GM23248 (cell line): ENCODE results near the gene KCNQ2. TPM values are rescaled to one million over a fixed set of nuclear protein-coding genes. Genes with fewer than 3 reads are reported as not detected.

Experiments used
- DNase-seq: peaks from one replicate; pipeline ENCODE4 v3.0.0-alpha.2; 2015
- H2AFZ ChIP-seq: fragments of 200-600 bp; sonication (generic); 2 replicates; pipeline ENCODE4 v1.6.1; 2016; ENCODE audit warnings: antibody characterized with exemption
- H3F3A ChIP-seq: fragments of 200-600 bp; sonication (generic); 2 replicates; pipeline ENCODE4 v1.6.1; 2016; ENCODE audit warnings: mild to moderate bottlenecking, antibody characterized with exemption, mixed run types; ENCODE audit not compliant: insufficient read depth
- H3K27ac ChIP-seq: fragments of 200-600 bp; sonication (generic); 2 replicates; pipeline ENCODE4 v1.5.1; 2016; ENCODE audit warnings: mild to moderate bottlenecking
- H3K27me3 ChIP-seq: fragments of 200-600 bp; sonication (generic); replicated peaks from 2 replicates; pipeline ENCODE4 v1.6.1; 2016; ENCODE audit warnings: mild to moderate bottlenecking; ENCODE audit not compliant: insufficient read depth
- H3K36me3 ChIP-seq: fragments of 200-600 bp; sonication (generic); 2 replicates; pipeline ENCODE4 v1.6.1; 2016; ENCODE audit warnings: low read depth, mild to moderate bottlenecking
- H3K4me1 ChIP-seq: fragments of 200-600 bp; sonication (generic); 2 replicates; pipeline ENCODE4 v1.6.1; 2016; ENCODE audit warnings: mild to moderate bottlenecking; ENCODE audit not compliant: insufficient read depth
- H3K4me2 ChIP-seq: fragments of 200-600 bp; sonication (generic); one replicate; pipeline ENCODE4 v1.6.1; 2016; ENCODE audit warnings: mild to moderate bottlenecking; ENCODE audit not compliant: unreplicated experiment
- H3K4me3 ChIP-seq: fragments of 200-600 bp; sonication (generic); 2 replicates; pipeline ENCODE4 v1.5.1; 2016; ENCODE audit warnings: mild to moderate bottlenecking
- H3K79me2 ChIP-seq: fragments of 200-600 bp; sonication (generic); 2 replicates; pipeline ENCODE4 v1.6.1; 2016; ENCODE audit warnings: mild to moderate bottlenecking; ENCODE audit not compliant: insufficient read depth
- H3K9ac ChIP-seq: fragments of 200-600 bp; sonication (generic); 2 replicates; pipeline ENCODE4 v1.6.1; 2016; ENCODE audit warnings: mild to moderate bottlenecking
- H3K9me2 ChIP-seq: fragments of 200-600 bp; sonication (generic); 2 replicates; pipeline ENCODE4 v1.6.1; 2016; ENCODE audit warnings: mixed run types, mild to moderate bottlenecking, moderate library complexity; ENCODE audit not compliant: insufficient read depth
- H3K9me3 ChIP-seq: fragments of 200-600 bp; sonication (generic); one replicate; pipeline ENCODE4 v1.6.1; 2017; ENCODE audit warnings: low read depth
- H4K20me1 ChIP-seq: fragments of 200-600 bp; sonication (generic); 2 replicates; pipeline ENCODE4 v1.6.0; 2016; ENCODE audit not compliant: insufficient read depth
- EZH2 ChIP-seq: fragments of 200-600 bp; sonication (generic); IDR thresholded peaks from 2 replicates; pipeline ENCODE4 v1.6.1; 2018; ENCODE audit warnings: antibody characterized with exemption, mild to moderate bottlenecking; ENCODE audit not compliant: insufficient read depth, poor library complexity, severe bottlenecking
- EZH2phosphoT487 ChIP-seq: fragments of 200-600 bp; sonication (generic); IDR thresholded peaks from 2 replicates; pipeline ENCODE4 v1.6.1; 2018; ENCODE audit warnings: antibody characterized with exemption, moderate library complexity, mild to moderate bottlenecking, low read depth; ENCODE audit not compliant: insufficient read depth
- WGBS, 2 experiments: methylation state at CpG; one replicate each; pipeline ENCODE4 v1.1.6; 2015 to 2017; ENCODE audit warnings: low lambda C conversion rate in 2 of 2, low coverage in 1 of 2; ENCODE audit errors: missing lambda C conversion rate in 2 of 2; 5-methylcytosine and 5-hydroxymethylcytosine counted together
- in situ Hi-C: fragments of 300-500 bp; cut with MboI; formaldehyde crosslinking; loops from 2 replicates; pipeline ENCODE4 v1.15.0; 2020
- polyA plus RNA-seq: library from polyadenylated mRNA; unstranded; fragments of >200 nt; fragmentation: Nextera tagmentation; extraction: Ambion mirVana; gene quantifications from 2 replicates; pipeline ENCODE4 v1.2.1, GENCODE V29; 2016
- total RNA-seq: library from RNA; depleted of rRNA; stranded (reverse); fragments of >200 nt; shearing (Covaris generic); gene quantifications from 2 replicates; pipeline ENCODE4 v1.2.3, GENCODE V29; 2014

KCNQ2 gene
- total and polyA plus RNA-seq, 2 experiments from 2014 or later = 0.38 TPM; not detected in 1

GRCh38 chr20:63359937-63360849 lies 112.3 kb downstream of the KCNQ2 start:
- H3K9me2 ChIP-seq = no peaks in the 10 kb centered on the region
- DNase-seq = no peak
- H2AFZ ChIP-seq = no peak overlapping the region
- no peak overlapping the region for H3K4me2 ChIP-seq
- H3K27me3 ChIP-seq = peaks cover 4% of the 10 kb centered on the region
- TF ChIP-seq EZH2phosphoT487 (no peak), EZH2 (no peak)
- 24 to 25% methylated on average over 29 to 36 of the region's 38 CpGs for WGBS, 2 experiments
- H3K27ac ChIP-seq = no peak overlapping the region
- no peaks in the 10 kb centered on the region for H3K4me1 ChIP-seq
- H4K20me1 ChIP-seq = no peaks in the 10 kb centered on the region
- H3F3A ChIP-seq = no peaks in the 10 kb centered on the region
- H3K36me3 ChIP-seq = no peaks in the 10 kb centered on the region
- no peak overlapping the region for H3K9ac ChIP-seq
- H3K9me3 ChIP-seq = no peaks in the 10 kb centered on the region
- H3K4me3 ChIP-seq = no peak overlapping the region
- in situ Hi-C loops = no loop called here
- H3K79me2 ChIP-seq = no peaks in the 10 kb centered on the region

DNA sequence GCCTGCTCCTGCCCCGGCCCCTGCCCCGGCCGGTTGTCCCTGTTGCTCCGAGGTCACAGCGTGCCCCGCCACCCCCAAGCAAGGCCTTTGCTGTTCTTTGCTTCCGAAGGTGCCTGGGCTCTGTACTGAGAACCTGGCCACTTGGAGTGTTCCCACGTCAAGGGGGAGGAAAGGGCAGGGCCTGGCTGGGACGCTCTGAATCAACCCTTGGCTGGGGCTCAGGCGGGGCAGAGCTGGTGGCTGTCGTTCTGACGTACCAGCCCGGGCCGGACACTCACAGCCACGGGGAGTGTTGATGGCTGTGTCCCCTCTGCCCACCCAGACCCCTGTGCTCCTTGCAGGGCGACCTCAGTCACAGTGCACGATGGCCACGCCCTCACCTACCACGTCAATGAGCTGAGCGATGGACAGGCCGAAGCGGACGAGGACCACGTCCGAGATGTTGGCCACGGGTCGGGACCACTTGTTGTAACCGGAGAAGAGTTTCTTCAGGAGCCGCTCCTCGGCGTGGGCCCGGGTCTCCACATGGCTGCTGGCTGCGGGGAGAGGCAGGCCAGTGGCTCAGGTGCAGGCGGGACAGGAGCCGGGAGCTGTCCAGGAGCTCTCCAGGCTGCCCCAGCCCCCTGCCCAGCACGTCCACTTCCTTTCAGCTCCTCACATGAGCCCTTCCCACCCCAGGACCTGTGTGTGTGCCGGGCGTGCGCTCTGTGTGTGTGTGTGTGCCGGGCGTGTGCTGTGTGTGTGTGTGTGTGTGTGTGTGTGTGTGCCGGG lies 113.1 kb downstream of the KCNQ2 start:
- Histone ChIP-seq H3K36me3 (no peaks in the 10 kb centered on the region), H3K9me2 (no peaks in the 10 kb centered on the region), H3K27ac (no peak overlapping the region), H3K4me2 (no peak overlapping the region), H3K79me2 (no peaks in the 10 kb centered on the region), H3K27me3 (peaks cover 7% of the 10 kb centered on the region), H2AFZ (no peak overlapping the region), H3F3A (no peaks in the 10 kb centered on the region), H3K4me1 (no peaks in the 10 kb centered on the region), H3K9ac (no peak overlapping the region), H4K20me1 (no peaks in the 10 kb centered on the region), H3K9me3 (no peaks in the 10 kb centered on the region), H3K4me3 (no peak overlapping the region)
- in situ Hi-C loops = no loop called here
- DNase-seq = no peak
- WGBS, 2 experiments = 56 to 60% methylated on average over 39 to 40 of the region's 42 CpGs
- no peak for TF ChIP-seq EZH2
- no peak for TF ChIP-seq EZH2phosphoT487

DNA sequence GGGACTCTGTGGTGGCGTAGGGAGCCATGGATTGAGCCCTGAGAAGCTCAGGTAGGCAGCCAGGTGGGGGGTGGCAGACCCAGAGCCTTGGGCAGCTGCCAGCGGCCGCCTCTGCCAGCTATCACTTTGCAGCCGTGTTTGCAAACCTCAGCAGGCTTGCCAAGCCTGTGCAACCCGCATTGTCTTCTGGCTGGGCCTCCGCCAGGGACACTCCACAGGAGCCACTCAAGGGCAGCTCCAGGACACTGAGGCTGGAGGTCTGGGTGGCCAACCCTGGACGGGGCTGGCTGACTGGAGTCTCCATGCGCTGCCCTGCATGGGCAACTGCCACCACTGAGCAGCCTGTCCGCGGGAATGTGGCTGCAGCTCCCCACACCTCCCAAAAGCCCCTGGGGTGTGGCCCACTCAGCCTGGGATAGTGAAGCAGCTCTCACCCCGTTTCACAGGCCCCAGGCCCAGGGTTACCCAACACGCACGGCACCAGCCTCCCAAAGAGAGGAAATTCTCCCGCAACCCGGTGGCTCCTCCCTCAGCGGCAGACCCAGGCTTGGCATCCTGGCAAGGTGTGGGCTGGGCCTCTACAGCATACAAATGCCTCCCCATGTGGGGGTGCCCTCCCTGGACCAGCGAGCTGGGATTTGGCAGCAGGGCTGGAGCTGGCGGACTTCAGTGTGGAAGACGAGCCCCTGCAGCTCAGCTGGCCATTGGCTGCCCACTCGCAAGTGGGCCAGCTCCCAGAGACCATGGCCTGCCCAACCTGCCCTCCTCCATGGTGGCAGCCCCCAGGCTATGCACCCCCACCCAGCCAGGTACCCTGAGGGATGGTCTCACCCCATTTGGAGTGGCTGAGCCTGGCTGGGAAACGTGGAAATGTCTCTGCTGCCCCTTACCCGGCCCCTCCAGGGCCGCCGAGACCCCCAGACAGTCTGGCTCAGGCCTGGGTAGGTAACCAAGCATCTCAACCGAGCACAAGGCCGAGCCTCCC lies 114.2 kb downstream of the KCNQ2 start:
- no peaks in the 10 kb centered on the region for H3K4me1 ChIP-seq
- H3K9me2 ChIP-seq = no peaks in the 10 kb centered on the region
- no peak for DNase-seq
- H2AFZ ChIP-seq = no peak overlapping the region
- peaks cover 7% of the 10 kb centered on the region for H3K27me3 ChIP-seq
- H3K36me3 ChIP-seq = no peaks in the 10 kb centered on the region
- no peak overlapping the region for H3K4me2 ChIP-seq
- no peaks in the 10 kb centered on the region for H4K20me1 ChIP-seq
- H3F3A ChIP-seq = no peaks in the 10 kb centered on the region
- TF ChIP-seq EZH2phosphoT487 (no peak), EZH2 (no peak)
- no peaks in the 10 kb centered on the region for H3K79me2 ChIP-seq
- H3K9ac ChIP-seq = no peak overlapping the region
- WGBS, 2 experiments = 55 to 57% methylated on average over 22 to 24 of the region's 26 CpGs
- no peaks in the 10 kb centered on the region for H3K9me3 ChIP-seq
- no peak overlapping the region for H3K27ac ChIP-seq
- in situ Hi-C loops = no loop called here
- H3K4me3 ChIP-seq = no peak overlapping the region
